IMR-90 (cell line): ENCODE data around the gene ITPR3. TPM values are rescaled to one million over a fixed set of nuclear protein-coding genes. Genes with fewer than 3 reads are reported as not detected.
A peak's percentile ranks its signal among the peaks of the same experiment; 100 is the strongest.

Experiments used
- ATAC-seq: fragments of 200-7000 bp; cut with Tn5 transposase; 2 replicates; pipeline ENCODE4 v1.9.1; 2020; ENCODE audit warnings: low read depth, mild to moderate bottlenecking, moderate library complexity
- BruUV-seq: library from RNA; stranded (reverse); fragments of 400-500 nt; replicated peaks from 2 replicates; lab custom pipeline; 2021; lab: Mats Ljungman, UMichigan
- CTCF ChIA-PET: fragments of 300-600 bp; formaldehyde crosslinking; extraction: SDS; loops from one replicate; lab custom pipeline; 2021; ENCODE audit warnings: antibody characterized with exemption; lab: Yijun Ruan, JAX
- POLR2A ChIA-PET: fragments of 300-600 bp; sonication (Branson Sonifier 250); formaldehyde crosslinking; loops from one replicate; lab custom pipeline; 2022; ENCODE audit warnings: antibody characterized with exemption; ENCODE audit not compliant: unreplicated experiment; lab: Charles Lee
- DNase-seq: peaks from one replicate; pipeline ENCODE4 v3.0.0; 2013
- H2AFZ ChIP-seq: replicated peaks from 2 replicates; pipeline ENCODE3; 2013; ENCODE audit warnings: low read length, mild to moderate bottlenecking; ENCODE audit not compliant: poor library complexity
- H2AK5ac ChIP-seq: 2 replicates; pipeline ENCODE4 v1.6.1; 2013; ENCODE audit warnings: low read depth, low read length, inconsistent platforms
- H2AK9ac ChIP-seq: replicated peaks from 2 replicates; pipeline ENCODE3; 2013; ENCODE audit warnings: mild to moderate bottlenecking, low read depth, low read length, moderate library complexity; ENCODE audit not compliant: poor library complexity
- H2BK120ac ChIP-seq: 2 replicates; pipeline ENCODE4 v1.6.1; 2013; ENCODE audit warnings: low read depth, low read length, inconsistent platforms
- H2BK15ac ChIP-seq: 3 replicates; pipeline ENCODE4 v1.6.1; 2013; ENCODE audit warnings: low read depth, low read length, inconsistent platforms
- H2BK20ac ChIP-seq: 2 replicates; pipeline ENCODE4 v1.6.1; 2013; ENCODE audit warnings: low read depth, mild to moderate bottlenecking, inconsistent platforms, low read length, moderate library complexity
- H2BK5ac ChIP-seq: 2 replicates; pipeline ENCODE4 v1.6.1; 2013; ENCODE audit warnings: mild to moderate bottlenecking, low read depth, low read length, inconsistent platforms; ENCODE audit not compliant: poor library complexity, severe bottlenecking
- H3K14ac ChIP-seq: replicated peaks from 2 replicates; pipeline ENCODE4 v1.6.1; 2013; ENCODE audit warnings: low read depth, low read length, inconsistent platforms
- H3K18ac ChIP-seq: 2 replicates; pipeline ENCODE4 v1.6.1; 2013; ENCODE audit warnings: low read depth, low read length, control low read depth
- H3K23ac ChIP-seq: 2 replicates; pipeline ENCODE4 v1.6.1; 2013; ENCODE audit warnings: low read depth, low read length, inconsistent platforms
- H3K27ac ChIP-seq: 2 replicates; pipeline ENCODE4 v1.5.1; 2013; ENCODE audit warnings: mild to moderate bottlenecking, control low read depth, low read length; ENCODE audit not compliant: insufficient read depth
- H3K27me3 ChIP-seq: 2 replicates; pipeline ENCODE4 v1.6.1; 2013; ENCODE audit warnings: low read length; ENCODE audit not compliant: control insufficient read depth, insufficient read depth
- H3K36me3 ChIP-seq: 2 replicates; pipeline ENCODE4 v1.6.1; 2013; ENCODE audit warnings: low read length, mixed read lengths; ENCODE audit not compliant: control insufficient read depth, insufficient read depth
- H3K4ac ChIP-seq: 2 replicates; pipeline ENCODE4 v1.6.1; 2013; ENCODE audit warnings: low read depth, low read length, inconsistent platforms
- H3K4me1 ChIP-seq: 2 replicates; pipeline ENCODE4 v1.6.1; 2013; ENCODE audit warnings: low read length, mixed read lengths; ENCODE audit not compliant: control insufficient read depth, insufficient read depth
- H3K4me2 ChIP-seq: 2 replicates; pipeline ENCODE4 v1.6.1; 2013; ENCODE audit warnings: low read depth, mild to moderate bottlenecking, control low read depth, low read length, moderate library complexity
- H3K4me3 ChIP-seq: 2 replicates; pipeline ENCODE4 v1.5.1; 2013; ENCODE audit warnings: low read depth, mild to moderate bottlenecking, control low read depth, low read length, moderate library complexity; ENCODE audit not compliant: insufficient read depth
- H3K56ac ChIP-seq: 2 replicates; pipeline ENCODE4 v1.6.1; 2013; ENCODE audit warnings: low read length, inconsistent platforms; ENCODE audit not compliant: insufficient read depth; ENCODE audit errors: extremely low read depth
- H3K79me1 ChIP-seq, 2 experiments: 2 replicates each; pipeline ENCODE4 v1.6.1; 2013; ENCODE audit warnings: low read length in 2 of 2, inconsistent platforms in 1 of 2, low read depth in 1 of 2
- H3K9ac ChIP-seq: 2 replicates; pipeline ENCODE4 v1.6.1; 2013; ENCODE audit warnings: low read depth, low read length, control low read depth
- H3K9me1 ChIP-seq: 2 replicates; pipeline ENCODE4 v1.6.1; 2013; ENCODE audit warnings: low read length, inconsistent platforms; ENCODE audit not compliant: insufficient read depth
- H3K9me3 ChIP-seq: 2 replicates; pipeline ENCODE4 v1.6.1; 2013; ENCODE audit warnings: low read length; ENCODE audit not compliant: control insufficient read depth, insufficient read depth
- H4K20me1 ChIP-seq: 2 replicates; pipeline ENCODE4 v1.6.1; 2013; ENCODE audit warnings: low read length, inconsistent platforms; ENCODE audit not compliant: insufficient read depth
- H4K5ac ChIP-seq: 2 replicates; pipeline ENCODE4 v1.6.1; 2013; ENCODE audit warnings: mild to moderate bottlenecking, low read depth, low read length, control low read depth
- H4K8ac ChIP-seq, 2 experiments: 2 replicates each; pipeline ENCODE4 v1.6.1; 2013; ENCODE audit warnings: low read depth in 2 of 2, low read length in 2 of 2, control low read depth in 1 of 2, inconsistent platforms in 1 of 2
- H4K91ac ChIP-seq: 2 replicates; pipeline ENCODE4 v1.6.1; 2013; ENCODE audit warnings: low read depth, low read length, inconsistent platforms; ENCODE audit not compliant: insufficient read depth
- BHLHE40 ChIP-seq: fragments of 150-350 bp; IDR thresholded peaks from 2 replicates; pipeline ENCODE4 v1.6.1; 2016; ENCODE audit warnings: mild to moderate bottlenecking, low read depth, low read length
- CEBPB ChIP-seq: IDR thresholded peaks from 2 replicates; pipeline ENCODE4 v1.6.1; 2012; ENCODE audit warnings: low read depth, low read length, improper control_type of control experiment
- CHD1 ChIP-seq: IDR thresholded peaks from 2 replicates; pipeline ENCODE4 v1.6.1; 2012; ENCODE audit warnings: low read depth, low read length, improper control_type of control experiment
- CTCF ChIP-seq: conservative IDR thresholded peaks from 2 replicates; pipeline ENCODE4 v1.5.1; 2012; ENCODE audit warnings: mild to moderate bottlenecking, low read depth, low read length, improper control_type of control experiment
- FOS ChIP-seq: fragments of 150-350 bp; IDR thresholded peaks from 2 replicates; pipeline ENCODE4 v1.6.1; 2016; ENCODE audit warnings: low read depth, low read length
- MAFK ChIP-seq: IDR thresholded peaks from 2 replicates; pipeline ENCODE4 v1.6.1; 2012; ENCODE audit warnings: low read depth, low read length, improper control_type of control experiment
- MAZ ChIP-seq: IDR thresholded peaks from 2 replicates; pipeline ENCODE4 v1.6.1; 2012; ENCODE audit warnings: low read depth, mild to moderate bottlenecking, low read length, improper control_type of control experiment, moderate library complexity, borderline replicate concordance
- MXI1 ChIP-seq: IDR thresholded peaks from 2 replicates; pipeline ENCODE4 v1.6.1; 2012; ENCODE audit warnings: low read depth, mild to moderate bottlenecking, low read length, moderate library complexity, borderline replicate concordance
- NFE2L2 ChIP-seq: fragments of 150-350 bp; IDR thresholded peaks from 2 replicates; pipeline ENCODE4 v1.6.1; 2016; ENCODE audit warnings: low read depth, mild to moderate bottlenecking, low read length
- POLR2A ChIP-seq: IDR thresholded peaks from 2 replicates; pipeline ENCODE4 v1.6.1; 2012; ENCODE audit warnings: mild to moderate bottlenecking, low read depth, low read length
- RAD21 ChIP-seq: IDR thresholded peaks from 2 replicates; pipeline ENCODE4 v1.6.1; 2012; ENCODE audit warnings: low read length, improper control_type of control experiment
- RCOR1 ChIP-seq: IDR thresholded peaks from 2 replicates; pipeline ENCODE4 v1.6.1; 2012; ENCODE audit warnings: mild to moderate bottlenecking, low read length, improper control_type of control experiment; ENCODE audit not compliant: insufficient replicate concordance
- RFX5 ChIP-seq: IDR thresholded peaks from 2 replicates; pipeline ENCODE4 v1.8.0; 2012; ENCODE audit warnings: low read depth, mild to moderate bottlenecking, low read length, moderate library complexity
- SMC3 ChIP-seq: fragments of 150-350 bp; IDR thresholded peaks from 2 replicates; pipeline ENCODE4 v1.6.1; 2016; ENCODE audit warnings: low read depth, mild to moderate bottlenecking, antibody characterized with exemption, low read length, moderate library complexity
- USF2 ChIP-seq: fragments of 150-350 bp; IDR thresholded peaks from 2 replicates; pipeline ENCODE4 v1.6.1; 2017; ENCODE audit warnings: mild to moderate bottlenecking, antibody characterized with exemption, low read length, low read depth
- WGBS, 2 experiments: methylation state at CpG; one replicate each; pipeline versions ENCODE4 v1.1.5 to v1.1.7; 2013; ENCODE audit warnings: missing lambda C conversion rate in 2 of 2; ENCODE audit not compliant: insufficient read length in 1 of 2; ENCODE audit errors: extremely low coverage in 2 of 2; 5-methylcytosine and 5-hydroxymethylcytosine counted together
- dilution Hi-C: fragments of 300-500 bp; cut with HindIII; formaldehyde crosslinking; loops from one replicate; pipeline ENCODE4 v1.14.3; 2018; ENCODE audit warnings: low sequenced_read_pairs; ENCODE audit not compliant: unreplicated experiment
- in situ Hi-C: fragments of 300-500 bp; cut with MboI; formaldehyde crosslinking; loops from 3 replicates; pipeline ENCODE4 v1.14.3; 2019; ENCODE audit warnings: low sequenced_read_pairs, inconsistent platforms, mixed read lengths
- intact Hi-C: fragments of 100-400 bp; cut with micrococcal nuclease; formaldehyde crosslinking; loops from 2 replicates; pipeline ENCODE4 v1.10.0; 2022
- polyA plus RNA-seq, 3 experiments: library from polyadenylated mRNA; depleted of rRNA; stranded (reverse); fragments of >200 nt; gene quantifications; 2 replicates each; pipeline ENCODE4 v1.2.3, GENCODE V29; 2012; ENCODE audit warnings: low replicate concordance in 1 of 3
- total RNA-seq: library from RNA; depleted of rRNA; stranded (reverse); fragments of >200 nt; gene quantifications from 2 replicates; pipeline ENCODE4 v1.2.3, GENCODE V29; 2012
- TF ChIP-seq, protein P1 (sequence below): fragments of 150-350 bp; IDR thresholded peaks from 2 replicates; pipeline ENCODE4 v1.6.1; 2016; ENCODE audit warnings: low read depth, mild to moderate bottlenecking, low read length, moderate library complexity, borderline replicate concordance

Gene ITPR3
- total and polyA plus RNA-seq, 2 of the 4 experiments (the other 2 are of a cell fraction) = 1.6 to 3.7 TPM

GRCh38 chr6:33586108-33586640 is 34.9 kb upstream of the ITPR3 start:
- no peak overlapping the region for H3K23ac ChIP-seq
- peaks cover 13% of the 10 kb centered on the region for H3K9me1 ChIP-seq
- no peak overlapping the region for H2BK5ac ChIP-seq
- in situ Hi-C loops (loop anchor here (5.0 to 10.0 kb wide), 3 partner anchors 116 to 569 kb away; no protein-coding TSS in a partner anchor), intact Hi-C loops (loop anchor here (5.0 kb wide), 2 partner anchors 176 to 436 kb away; no protein-coding TSS in a partner anchor), dilution Hi-C loops (no loop called here)
- H4K5ac ChIP-seq = no peak overlapping the region; the same call in 1 of the 2 replicates
- H3K27ac ChIP-seq = no peak overlapping the region
- ChIA-PET CTCF (interaction anchor here (0.5 to 1.0 kb wide), 2 partner anchors 32 to 202 kb away, joined by 4 read pairs; no protein-coding TSS in a partner anchor), POLR2A (no interaction called here)
- no peak for TF ChIP-seq MAZ
- no peak for TF ChIP-seq POLR2A
- no peak for TF ChIP-seq CHD1
- no peak for TF ChIP-seq NFE2L2
- no peak for TF ChIP-seq BHLHE40
- no peak for TF ChIP-seq RCOR1
- no peak for TF ChIP-seq MAFK
- TF ChIP-seq MXI1 = no peak
- TF ChIP-seq RAD21 = no peak
- TF ChIP-seq CEBPB = no peak
- TF ChIP-seq RFX5 = no peak
- TF ChIP-seq FOS = no peak
- TF ChIP-seq SMC3 = no peak
- TF ChIP-seq CTCF = no peak
- TF ChIP-seq, protein P1, sequence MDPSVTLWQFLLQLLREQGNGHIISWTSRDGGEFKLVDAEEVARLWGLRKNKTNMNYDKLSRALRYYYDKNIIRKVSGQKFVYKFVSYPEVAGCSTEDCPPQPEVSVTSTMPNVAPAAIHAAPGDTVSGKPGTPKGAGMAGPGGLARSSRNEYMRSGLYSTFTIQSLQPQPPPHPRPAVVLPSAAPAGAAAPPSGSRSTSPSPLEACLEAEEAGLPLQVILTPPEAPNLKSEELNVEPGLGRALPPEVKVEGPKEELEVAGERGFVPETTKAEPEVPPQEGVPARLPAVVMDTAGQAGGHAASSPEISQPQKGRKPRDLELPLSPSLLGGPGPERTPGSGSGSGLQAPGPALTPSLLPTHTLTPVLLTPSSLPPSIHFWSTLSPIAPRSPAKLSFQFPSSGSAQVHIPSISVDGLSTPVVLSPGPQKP = no peak
- no peak for TF ChIP-seq USF2
- no peak overlapping the region for H2BK15ac ChIP-seq
- peak overlapping the region in 1 of 2 experiments; percentile 96; a peak in 2 of 4 replicates for H4K8ac ChIP-seq
- H3K4me2 ChIP-seq = no peak overlapping the region
- H2BK20ac ChIP-seq = no peak overlapping the region
- H3K27me3 ChIP-seq = no peaks in the 10 kb centered on the region
- no peaks in the 10 kb centered on the region for H3K79me1 ChIP-seq
- WGBS, 2 experiments = 73% methylated on average over 3 of the region's 9 CpGs; no CpG with 5 or more reads in 1 of the 2 experiments
- H2BK120ac ChIP-seq = no peak overlapping the region
- no peaks in the 10 kb centered on the region for H3K36me3 ChIP-seq
- DNase-seq (no peak), ATAC-seq (no peak)
- H4K20me1 ChIP-seq = no peaks in the 10 kb centered on the region
- H3K9me3 ChIP-seq = no peaks in the 10 kb centered on the region
- H3K56ac ChIP-seq = no peak overlapping the region
- no peak overlapping the region for H3K4me3 ChIP-seq
- no TSS peak for BruUV-seq
- no peak overlapping the region for H2AK5ac ChIP-seq
- no peak overlapping the region for H3K9ac ChIP-seq
- H4K91ac ChIP-seq = no peak overlapping the region
- no peak overlapping the region for H3K18ac ChIP-seq
- H3K4ac ChIP-seq = peak overlapping the region; percentile 57; the same call in 1 of the 2 replicates
- peak overlapping the region; percentile 65 for H2AK9ac ChIP-seq
- H2AFZ ChIP-seq = peak overlapping the region; percentile 95
- no peak overlapping the region for H3K14ac ChIP-seq
- peaks cover 15% of the 10 kb centered on the region for H3K4me1 ChIP-seq
